Activated naive CD8-positive, alpha-beta T cell treated with anti-CD3 and anti-CD28 coated beads, Interleukin-2, amount 10 ng/mL, durations not matched to agents 7 days and 5 days (primary cell): ENCODE measurements around the gene MRGPRD. TPM values are rescaled to one million over a fixed set of nuclear protein-coding genes. Genes with fewer than 3 reads are reported as not detected.

Experiments used
- ATAC-seq: fragments of 150-1000 bp; cut with Tn5 transposase; one replicate; pipeline ENCODE4 v1.10.0; 2021; ENCODE audit warnings: low read depth, moderate library complexity
- POLR2A ChIA-PET: fragments of 350-600 bp; sonication (Branson Sonifier 250); formaldehyde crosslinking; loops from one replicate; lab custom pipeline; 2021; ENCODE audit warnings: antibody characterized with exemption; lab: Charles Lee
- DNase-seq: peaks from one replicate; pipeline ENCODE4 v3.0.0; 2021
- H3K27ac Mint-ChIP-seq: one replicate; pipeline ENCODE4 v1.8.0; 2022; ENCODE audit warnings: mild to moderate bottlenecking, mixed read lengths
- H3K27me3 Mint-ChIP-seq: one replicate; pipeline ENCODE4 v1.8.0; 2022; ENCODE audit warnings: mild to moderate bottlenecking, moderate library complexity, mixed read lengths
- H3K36me3 Mint-ChIP-seq: one replicate; pipeline ENCODE4 v1.8.0; 2021; ENCODE audit warnings: mild to moderate bottlenecking, mixed read lengths
- H3K4me1 Mint-ChIP-seq: one replicate; pipeline ENCODE4 v1.8.0; 2021; ENCODE audit warnings: mixed read lengths
- H3K4me3 Mint-ChIP-seq: one replicate; pipeline ENCODE4 v1.8.0; 2022; ENCODE audit warnings: mild to moderate bottlenecking, moderate library complexity, mixed read lengths
- H3K9me3 Mint-ChIP-seq: one replicate; pipeline ENCODE4 v1.8.0; 2021; ENCODE audit warnings: mixed read lengths
- total RNA-seq, 2 experiments: library from RNA; stranded (reverse); gene quantifications; one replicate each; pipeline ENCODE4 v1.2.3, GENCODE V29; 2021

MRGPRD gene
- total RNA-seq, 2 experiments from 2014 or later: not detected

- H3K36me3 Mint-ChIP-seq: no peaks in the 10 kb centered on the region
- H3K4me3 Mint-ChIP-seq: no peak overlapping the region
- no peaks in the 10 kb centered on the region for H3K4me1 Mint-ChIP-seq
- H3K9me3 Mint-ChIP-seq: no peaks in the 10 kb centered on the region
- H3K27me3 Mint-ChIP-seq: no peaks in the 10 kb centered on the region
- POLR2A ChIA-PET: no interaction called here
- ATAC-seq: no peak
- H3K27ac Mint-ChIP-seq: no peak overlapping the region
- no peak for DNase-seq
Measured at GRCh38 chr11:68948935-68949334, 31.9 kb downstream of the MRGPRD start.

GRCh38 chr11:68948496-68948895 lies 32.3 kb downstream of the MRGPRD start:
- Mint-ChIP-seq H3K9me3 (no peaks in the 10 kb centered on the region), H3K4me3 (no peak overlapping the region)

GRCh38 chr11:68947151-68947550 lies 33.6 kb downstream of the MRGPRD start:
- Mint-ChIP-seq H3K27ac (no peak overlapping the region), H3K9me3 (no peaks in the 10 kb centered on the region), H3K27me3 (no peaks in the 10 kb centered on the region), H3K4me1 (no peaks in the 10 kb centered on the region), H3K36me3 (no peaks in the 10 kb centered on the region), H3K4me3 (no peak overlapping the region)
- ATAC-seq: no peak
- POLR2A ChIA-PET: no interaction called here
- no peak for DNase-seq

More at GRCh38 chr11:68948496-68948895, 32.3 kb downstream of the MRGPRD start:
- Mint-ChIP-seq H3K27ac (no peak overlapping the region), H3K36me3 (no peaks in the 10 kb centered on the region), H3K4me1 (no peaks in the 10 kb centered on the region), H3K27me3 (no peaks in the 10 kb centered on the region)
- ATAC-seq (no peak), DNase-seq (no peak)
- POLR2A ChIA-PET: no interaction called here

- H3K27ac Mint-ChIP-seq: no peak overlapping the region
- H3K4me3 Mint-ChIP-seq: no peak overlapping the region
- no peaks in the 10 kb centered on the region for H3K27me3 Mint-ChIP-seq
- ATAC-seq (no peak), DNase-seq (no peak)
- H3K9me3 Mint-ChIP-seq: no peaks in the 10 kb centered on the region
- POLR2A ChIA-PET: no interaction called here
- H3K36me3 Mint-ChIP-seq: no peaks in the 10 kb centered on the region
- H3K4me1 Mint-ChIP-seq: no peaks in the 10 kb centered on the region
Measured at GRCh38 chr11:68946416-68947090, 34.2 kb downstream of the MRGPRD start.

GRCh38 chr11:68942751-68943271 lies 38.0 kb downstream of the MRGPRD start:
- POLR2A ChIA-PET: no interaction called here
- no peaks in the 10 kb centered on the region for H3K27me3 Mint-ChIP-seq
- ATAC-seq: no peak
- no peak overlapping the region for H3K4me3 Mint-ChIP-seq
- H3K36me3 Mint-ChIP-seq: no peaks in the 10 kb centered on the region
- no peak overlapping the region for H3K27ac Mint-ChIP-seq
- DNase-seq: no peak
- no peaks in the 10 kb centered on the region for H3K9me3 Mint-ChIP-seq
- H3K4me1 Mint-ChIP-seq: no peaks in the 10 kb centered on the region

DNA sequence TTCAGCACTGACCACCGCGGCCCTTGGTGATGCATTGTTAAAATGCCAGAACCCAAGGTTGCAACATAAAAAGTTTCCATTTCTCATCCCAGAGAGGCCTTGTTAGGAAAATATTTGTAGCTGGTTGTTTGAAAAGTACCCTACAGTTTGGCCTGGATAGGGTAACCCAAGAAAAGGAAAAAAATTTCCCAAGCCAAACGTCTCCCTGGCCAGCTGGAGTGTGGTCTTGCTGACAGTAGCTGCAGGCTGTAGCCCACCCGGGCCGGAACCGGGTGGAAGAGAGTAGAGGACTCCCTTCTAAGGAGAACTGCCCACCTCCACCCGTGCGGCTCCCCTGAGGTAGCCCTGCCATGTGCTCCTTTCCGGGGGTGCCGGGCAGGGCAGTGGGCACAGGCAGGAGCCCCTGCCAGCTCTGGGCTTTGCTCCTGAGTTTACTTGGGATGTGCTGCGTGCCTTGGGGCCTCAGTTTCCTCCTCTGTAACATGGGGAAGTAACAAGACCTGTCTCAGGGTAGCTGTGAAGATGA lies 38.6 kb downstream of the MRGPRD start:
- no peak for DNase-seq
- no peaks in the 10 kb centered on the region for H3K4me1 Mint-ChIP-seq
- POLR2A ChIA-PET: interaction anchor here (0.6 kb wide), 1 partner anchor 975 kb away, joined by 4 read pairs; no protein-coding TSS in a partner anchor
- no peak for ATAC-seq
- no peaks in the 10 kb centered on the region for H3K27me3 Mint-ChIP-seq
- H3K9me3 Mint-ChIP-seq: no peaks in the 10 kb centered on the region
- H3K4me3 Mint-ChIP-seq: no peak overlapping the region
- H3K36me3 Mint-ChIP-seq: no peaks in the 10 kb centered on the region
- no peak overlapping the region for H3K27ac Mint-ChIP-seq

- Mint-ChIP-seq H3K27me3 (no peaks in the 10 kb centered on the region), H3K9me3 (no peaks in the 10 kb centered on the region), H3K4me3 (no peak overlapping the region), H3K36me3 (no peaks in the 10 kb centered on the region), H3K4me1 (no peaks in the 10 kb centered on the region), H3K27ac (no peak overlapping the region)
- POLR2A ChIA-PET: interaction anchor here (0.6 kb wide), 1 partner anchor 975 kb away, joined by 4 read pairs; no protein-coding TSS in a partner anchor
- no peak for DNase-seq
- no peak for ATAC-seq
Measured at GRCh38 chr11:68941324-68942094, 39.3 kb downstream of the MRGPRD start.

DNA sequence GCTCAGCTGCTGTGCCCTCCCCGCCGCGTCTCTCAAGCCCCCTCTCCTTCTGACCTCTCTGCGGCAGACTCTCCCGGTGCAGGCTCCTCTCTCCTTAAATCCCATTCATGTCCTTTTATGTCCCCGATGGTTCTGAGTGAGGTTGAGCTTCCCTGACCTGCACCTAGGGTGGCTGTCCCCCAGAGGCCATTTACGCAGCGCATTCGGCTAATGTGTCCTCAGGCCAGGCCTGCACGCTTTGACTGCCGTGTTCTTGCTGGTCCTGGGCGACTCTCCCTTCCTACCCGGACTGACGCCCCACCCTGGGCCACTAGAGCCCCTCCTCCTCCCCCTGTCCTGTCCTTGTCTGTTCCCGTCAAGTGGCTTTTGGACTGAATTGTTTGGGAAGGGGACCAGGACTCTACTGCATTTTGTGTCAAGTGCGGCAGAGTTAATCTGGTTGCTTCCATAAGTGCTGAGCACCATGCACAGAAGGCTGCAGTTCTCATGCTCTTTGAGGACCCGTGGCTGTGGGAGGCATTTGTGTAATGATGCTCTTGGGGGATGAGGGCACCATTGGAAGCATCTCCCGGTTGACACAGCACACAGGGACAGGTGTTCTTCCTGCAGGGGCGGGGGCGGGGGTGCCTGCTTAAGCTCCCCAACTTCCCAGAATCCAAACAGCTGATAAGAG lies 40.0 kb downstream of the MRGPRD start:
- Mint-ChIP-seq H3K27me3 (no peaks in the 10 kb centered on the region), H3K4me3 (no peak overlapping the region), H3K36me3 (no peaks in the 10 kb centered on the region), H3K9me3 (no peaks in the 10 kb centered on the region), H3K4me1 (no peaks in the 10 kb centered on the region), H3K27ac (no peak overlapping the region)
- POLR2A ChIA-PET: no interaction called here
- ATAC-seq (no peak), DNase-seq (no peak)

GRCh38 chr11:68939583-68940555 lies 40.9 kb downstream of the MRGPRD start:
- Mint-ChIP-seq H3K9me3 (no peaks in the 10 kb centered on the region), H3K27ac (no peak overlapping the region), H3K4me3 (no peak overlapping the region), H3K27me3 (no peaks in the 10 kb centered on the region), H3K36me3 (no peaks in the 10 kb centered on the region), H3K4me1 (no peaks in the 10 kb centered on the region)
- no peak for ATAC-seq
- no peak for DNase-seq
- POLR2A ChIA-PET: no interaction called here

DNA sequence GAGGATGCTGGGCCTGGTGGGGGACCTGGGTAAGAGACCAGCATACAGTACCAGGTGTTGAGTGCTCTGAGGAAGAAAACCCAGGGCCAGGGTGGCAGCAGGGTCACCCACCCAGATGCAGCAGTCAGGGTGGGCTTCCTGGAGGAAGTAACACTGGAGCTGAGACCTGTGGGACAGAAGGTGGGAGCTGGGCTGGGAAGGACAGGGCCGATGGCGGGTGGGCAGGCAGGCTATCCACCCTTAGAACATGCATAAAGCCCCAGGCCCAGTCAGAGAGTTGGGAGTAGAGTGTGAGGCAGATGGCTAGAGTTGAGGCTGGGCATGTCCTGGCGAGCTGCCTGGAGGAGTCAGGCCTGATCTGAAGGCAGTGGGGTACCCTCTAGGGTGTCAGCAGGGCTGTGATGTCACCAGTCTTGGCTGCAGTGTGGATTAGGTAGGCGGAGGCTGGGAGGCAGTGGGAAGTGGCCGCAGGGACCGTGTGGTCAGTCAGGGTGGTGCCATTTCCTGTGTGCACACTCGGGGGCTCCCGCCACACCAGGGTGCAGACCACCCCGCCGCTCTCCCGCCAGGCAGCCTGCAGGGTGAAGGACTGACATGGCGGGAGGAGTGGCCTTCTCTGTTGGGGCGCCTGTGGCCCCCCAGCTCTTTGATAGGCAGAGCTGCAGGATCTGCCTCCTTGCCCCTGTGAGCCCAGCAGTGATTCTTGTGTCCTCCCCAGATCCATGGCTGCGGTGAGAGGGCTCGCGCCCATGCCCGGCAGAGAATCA lies 41.8 kb downstream of the MRGPRD start:
- no peak overlapping the region for H3K4me3 Mint-ChIP-seq
- DNase-seq (no peak), ATAC-seq (no peak)
- no peak overlapping the region for H3K27ac Mint-ChIP-seq
- no peaks in the 10 kb centered on the region for H3K27me3 Mint-ChIP-seq
- POLR2A ChIA-PET: no interaction called here
- H3K36me3 Mint-ChIP-seq: no peaks in the 10 kb centered on the region
- H3K9me3 Mint-ChIP-seq: no peaks in the 10 kb centered on the region
- H3K4me1 Mint-ChIP-seq: no peaks in the 10 kb centered on the region

- H3K36me3 Mint-ChIP-seq: no peaks in the 10 kb centered on the region
Measured at GRCh38 chr11:68938088-68938487, 42.7 kb downstream of the MRGPRD start.

More at GRCh38 chr11:68938088-68938487, 42.7 kb downstream of the MRGPRD start:
- no peaks in the 10 kb centered on the region for H3K9me3 Mint-ChIP-seq
- DNase-seq: no peak
- H3K4me3 Mint-ChIP-seq: no peak overlapping the region
- no peaks in the 10 kb centered on the region for H3K27me3 Mint-ChIP-seq
- no peaks in the 10 kb centered on the region for H3K4me1 Mint-ChIP-seq
- no peak for ATAC-seq
- POLR2A ChIA-PET: no interaction called here
- no peak overlapping the region for H3K27ac Mint-ChIP-seq
